Pancreas (tissue), 10 donors: ENCODE data around the gene CWC22. TPM values are rescaled to one million over a fixed set of nuclear protein-coding genes. Genes with fewer than 3 reads are reported as not detected.

Source experiments
- ATAC-seq, 4 donors: fragments of 200-7000 bp; cut with Tn5 transposase; one replicate each; pipeline versions ENCODE4 v1.8.0 to v1.9.1; 2020; ENCODE audit warnings: mild to moderate bottlenecking in 4 of 4, moderate library complexity in 4 of 4
- DNase-seq, 6 donors: peaks; one replicate each; pipeline ENCODE4 v3.0.0-alpha.2; 2020
- FAIRE-seq: peaks from 2 replicates; lab custom pipeline; 2012; peaks lifted over from hg19 to GRCh38; lab: Jason Lieb, UNC
- H3K27ac ChIP-seq, 4 donors: fragments of 200-600 bp; sonication (generic); 1 replicate in 3 of 4; 2 replicates in 1 of 4; pipeline versions ENCODE4 v1.5.0 to v1.8.0; 2020
- H3K27me3 ChIP-seq, 4 donors: fragments of 200-600 bp; one replicate each; pipeline ENCODE4 v1.8.0; 2021
- H3K36me3 ChIP-seq, 3 donors: fragments of 200-600 bp; sonication (generic) in 1 of 3; one replicate each; pipeline versions ENCODE4 v1.5.0 to v1.8.0; 2020 to 2021
- H3K4me1 ChIP-seq, 3 donors: fragments of 200-600 bp; one replicate each; pipeline ENCODE4 v1.8.0; 2021
- H3K4me3 ChIP-seq, 4 donors: fragments of 200-600 bp; sonication (generic) in 2 of 4; one replicate each; pipeline versions ENCODE4 v1.5.0 to v1.8.0; 2020 to 2021
- H3K9me3 ChIP-seq, 4 donors: fragments of 200-600 bp; one replicate each; pipeline ENCODE4 v1.8.0; 2021
- WGBS, 2 donors: extraction: QIAGEN DNeasy Blood & Tissue Kit; methylation state at CpG; one replicate each; pipeline ENCODE4 v1.1.7; 2013; 5-methylcytosine and 5-hydroxymethylcytosine counted together
- intact Hi-C, 3 donors: fragments of 100-400 bp; cut with DNase I; formaldehyde crosslinking; loops; one replicate each; pipeline versions ENCODE4 v1.11.1 to v1.14.2; 2022
- polyA plus RNA-seq, 2 donors: library from polyadenylated mRNA; stranded (reverse); fragments of 200-250 nt; gene quantifications; one replicate each; pipeline ENCODE4 v1.2.3, GENCODE V29; 2013
- total RNA-seq, 6 donors: library from RNA; stranded (reverse); fragmentation: NEBNext Ultra II Directional in 4 of 6; extraction: Animal tissue kit (Norgen Biotek cat#: 25700) in 4 of 6; gene quantifications; one replicate each; pipeline versions ENCODE4 v1.2.1 to v1.2.4, GENCODE V29; 2021 to 2023
- TF ChIP-seq, protein P1 (sequence below), 4 donors: fragments of 200-600 bp; sonication (generic) in 3 of 4; IDR thresholded peaks; one replicate each; pipeline versions ENCODE4 v1.5.0 to v1.8.0; 2021; ENCODE audit warnings: antibody characterized with exemption in 4 of 4
- donor health status: healthy with polysubstance abuse.
- donor health status: DM: no; HTN: no; CAD: no; lungs with moderate emphysema.
- donor health status: DM: no; HTN: no; CAD: no.
- donor health status: control.
- donor health status: control.
- donor health status: Bipolar disorder and iron deficiency.
- donor health status: DM: yes; HTN: yes; CAD: no.
- donor health status: DM: no; HTN: no; CAD: no.
- donor health status: DM: no; HTN: no; CAD: no.
- donor health status: DM: yes; HTN: yes; CAD: no.

CWC22 gene
- total and polyA plus RNA-seq, 8 donors = 4.7 to 10.4 (median 7.0) TPM

DNA sequence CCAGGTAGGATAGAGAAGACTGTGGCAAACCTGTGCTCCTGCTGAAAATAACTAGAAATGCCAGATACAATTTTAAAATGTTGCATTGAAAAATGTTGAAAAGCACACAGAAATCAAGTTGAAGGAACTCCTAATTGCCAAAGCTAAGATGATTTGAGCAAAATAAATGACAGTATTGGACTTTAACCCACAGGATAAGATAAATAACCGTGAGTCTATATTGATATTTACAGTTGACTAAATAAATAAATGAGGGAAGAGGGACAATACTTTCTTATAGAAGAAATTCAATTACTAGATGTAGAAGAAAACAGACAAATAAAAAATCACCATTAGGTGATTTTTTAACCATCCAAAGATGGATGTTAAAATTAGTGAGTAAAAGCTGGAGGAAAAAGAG, 59.0 kb downstream of the CWC22 start:
- no peak overlapping the region for H3K4me3 ChIP-seq
- H3K27me3 ChIP-seq = no peaks in the 10 kb centered on the region
- H3K4me1 ChIP-seq = peaks cover 0 to 8% (median 4%) of the 10 kb centered on the region in 3 donors
- ATAC-seq = no peak
- WGBS, 2 donors = 18 to 32% methylated on average over 1 of the region's 1 CpG
- TF ChIP-seq, protein P1, sequence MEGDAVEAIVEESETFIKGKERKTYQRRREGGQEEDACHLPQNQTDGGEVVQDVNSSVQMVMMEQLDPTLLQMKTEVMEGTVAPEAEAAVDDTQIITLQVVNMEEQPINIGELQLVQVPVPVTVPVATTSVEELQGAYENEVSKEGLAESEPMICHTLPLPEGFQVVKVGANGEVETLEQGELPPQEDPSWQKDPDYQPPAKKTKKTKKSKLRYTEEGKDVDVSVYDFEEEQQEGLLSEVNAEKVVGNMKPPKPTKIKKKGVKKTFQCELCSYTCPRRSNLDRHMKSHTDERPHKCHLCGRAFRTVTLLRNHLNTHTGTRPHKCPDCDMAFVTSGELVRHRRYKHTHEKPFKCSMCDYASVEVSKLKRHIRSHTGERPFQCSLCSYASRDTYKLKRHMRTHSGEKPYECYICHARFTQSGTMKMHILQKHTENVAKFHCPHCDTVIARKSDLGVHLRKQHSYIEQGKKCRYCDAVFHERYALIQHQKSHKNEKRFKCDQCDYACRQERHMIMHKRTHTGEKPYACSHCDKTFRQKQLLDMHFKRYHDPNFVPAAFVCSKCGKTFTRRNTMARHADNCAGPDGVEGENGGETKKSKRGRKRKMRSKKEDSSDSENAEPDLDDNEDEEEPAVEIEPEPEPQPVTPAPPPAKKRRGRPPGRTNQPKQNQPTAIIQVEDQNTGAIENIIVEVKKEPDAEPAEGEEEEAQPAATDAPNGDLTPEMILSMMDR (IDR thresholded peaks at IDR 0.05) = no peak
- intact Hi-C loops = no loop called here
- H3K27ac ChIP-seq = no peak overlapping the region
- no peaks in the 10 kb centered on the region for H3K9me3 ChIP-seq
- peaks cover 0 to 30% (median 0%) of the 10 kb centered on the region in 3 donors for H3K36me3 ChIP-seq
- DNase-seq = no peak
- no peak for FAIRE-seq

GRCh38 chr2:179946810-179947615, 60.1 kb downstream of the CWC22 start:
- intact Hi-C loops = no loop called here
- H3K36me3 ChIP-seq = peaks cover 0 to 27% (median 0%) of the 10 kb centered on the region in 3 donors

GRCh38 chr2:179946346-179946745, 60.8 kb downstream of the CWC22 start:
- Histone ChIP-seq H3K4me1 (peaks cover 0 to 8% (median 4%) of the 10 kb centered on the region in 3 donors), H3K4me3 (no peak overlapping the region), H3K27me3 (no peaks in the 10 kb centered on the region), H3K9me3 (no peaks in the 10 kb centered on the region), H3K27ac (no peak overlapping the region), H3K36me3 (peaks cover 0 to 26% (median 0%) of the 10 kb centered on the region in 3 donors)
- TF ChIP-seq, protein P1 (IDR thresholded peaks at IDR 0.05) = no peak
- intact Hi-C loops = no loop called here
- no peak for FAIRE-seq
- 98 to 100% methylated on average over 4 of the region's 4 CpGs for WGBS, 2 donors
- no peak for ATAC-seq
- no peak for DNase-seq

More at GRCh38 chr2:179946810-179947615, 60.1 kb downstream of the CWC22 start:
- Histone ChIP-seq H3K4me3 (no peak overlapping the region), H3K4me1 (peaks cover 0 to 8% (median 4%) of the 10 kb centered on the region in 3 donors), H3K9me3 (no peaks in the 10 kb centered on the region), H3K27me3 (no peaks in the 10 kb centered on the region), H3K27ac (no peak overlapping the region)
- ATAC-seq = no peak
- no peak for FAIRE-seq
- WGBS, 2 donors = 92 to 94% methylated on average over 4 of the region's 4 CpGs
- DNase-seq = no peak
- TF ChIP-seq, protein P1 (IDR thresholded peaks at IDR 0.05) = no peak

DNA sequence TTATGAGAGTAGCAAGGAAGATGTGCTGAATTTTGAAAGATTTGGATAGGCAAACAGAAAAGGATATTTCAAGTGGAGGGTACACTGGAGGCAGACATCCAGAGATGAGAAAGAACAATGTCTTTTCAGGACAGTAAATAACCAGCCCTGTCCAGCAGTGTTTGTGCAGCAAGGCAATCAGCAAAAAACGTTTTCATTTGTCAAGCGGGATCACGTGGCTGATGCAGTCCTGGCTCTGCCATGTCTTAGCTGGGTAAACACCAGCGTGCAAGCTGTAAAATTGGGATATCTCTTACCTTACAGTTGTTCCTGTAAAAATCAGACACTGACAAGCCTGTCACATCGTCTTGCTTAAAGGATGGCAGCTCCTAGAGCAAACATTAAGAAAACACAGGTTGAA, 67.8 kb downstream of the CWC22 start:
- Histone ChIP-seq H3K9me3 (no peaks in the 10 kb centered on the region), H3K4me1 (no peaks in the 10 kb centered on the region), H3K27ac (no peak overlapping the region), H3K27me3 (no peaks in the 10 kb centered on the region), H3K36me3 (no peaks in the 10 kb centered on the region), H3K4me3 (no peak overlapping the region)
- FAIRE-seq (no peak), ATAC-seq (no peak), DNase-seq (no peak)
- intact Hi-C loops = no loop called here
- TF ChIP-seq, protein P1 (IDR thresholded peaks at IDR 0.05) = no peak
- 67 to 68% methylated on average over 5 of the region's 5 CpGs for WGBS, 2 donors

DNA sequence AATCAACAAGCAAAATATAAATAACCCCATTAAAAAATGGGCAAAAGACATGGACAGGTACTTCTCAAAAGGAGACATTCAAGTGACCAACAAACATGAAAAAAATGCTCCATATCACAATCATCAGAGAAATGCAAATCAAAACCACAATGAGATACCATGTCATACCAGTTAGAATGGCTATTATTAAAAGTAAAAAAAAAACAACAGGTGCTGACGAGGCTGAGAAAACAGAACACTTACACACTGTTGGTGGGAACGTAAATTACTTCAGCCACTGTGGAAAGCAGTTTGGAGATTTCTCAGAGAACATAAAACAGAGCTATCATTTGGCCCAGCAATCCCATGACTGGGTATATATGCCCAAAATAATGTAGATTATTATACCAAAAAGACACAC, 69.1 kb downstream of the CWC22 start:
- ATAC-seq (no peak), DNase-seq (no peak), FAIRE-seq (no peak)
- WGBS, 2 donors = 91 to 94% methylated on average over 2 of the region's 2 CpGs
- H3K36me3 ChIP-seq = no peaks in the 10 kb centered on the region
- H3K27ac ChIP-seq = no peak overlapping the region
- TF ChIP-seq, protein P1 (IDR thresholded peaks at IDR 0.05) = no peak
- no peaks in the 10 kb centered on the region for H3K9me3 ChIP-seq
- H3K4me3 ChIP-seq = no peak overlapping the region
- intact Hi-C loops = no loop called here
- no peaks in the 10 kb centered on the region for H3K4me1 ChIP-seq
- H3K27me3 ChIP-seq = no peaks in the 10 kb centered on the region
